ENCODE measurements around the gene ALDH3B1. TPM values are rescaled to one million over a fixed set of nuclear protein-coding genes. Genes with fewer than 3 reads are reported as not detected.

ALDH3B1 gene
- total RNA-seq, 4 donors from 2014 or later, result 3.0 to 6.6 (median 3.5) TPM

GRCh38 chr11:68067991-68068390 lies 57.9 kb downstream of the ALDH3B1 start:
- 95 to 96% methylated on average over 5 of the region's 5 CpGs for WGBS, 2 donors
- H3K27ac ChIP-seq, result no peak overlapping the region
- H3K27me3 ChIP-seq, result no peaks in the 10 kb centered on the region
- DNase-seq, result no peak
- TF ChIP-seq POLR2A (IDR thresholded peaks at IDR 0.05) (no peak), CTCF (IDR thresholded peaks at IDR 0.05) (no peak)
- no peak overlapping the region for H3K4me3 ChIP-seq (replicated peaks in 1 of 3)
- peaks cover 59 to 82% of the 10 kb centered on the region in 2 donors for H3K36me3 ChIP-seq
- intact Hi-C loops (cut with DNase I), result no loop called here
- H3K9me3 ChIP-seq, result no peaks in the 10 kb centered on the region
- H3K4me1 ChIP-seq, result no peaks in the 10 kb centered on the region

- intact Hi-C loops (cut with DNase I), result no loop called here
- peaks cover 34 to 49% of the 10 kb centered on the region in 2 donors for H3K36me3 ChIP-seq
- WGBS, 2 donors, result 73 to 94% methylated on average over 3 of the region's 3 CpGs
Measured at GRCh38 chr11:68071281-68072048, 61.3 kb downstream of the ALDH3B1 start.

GRCh38 chr11:68074584-68075352 lies 64.6 kb downstream of the ALDH3B1 start:
- H3K4me3 ChIP-seq (replicated peaks in 1 of 3), result no peak overlapping the region
- no peaks in the 10 kb centered on the region for H3K9me3 ChIP-seq
- no peak for DNase-seq
- WGBS, 2 donors, result 91 to 93% methylated on average over 10 of the region's 10 CpGs
- no peaks in the 10 kb centered on the region for H3K27me3 ChIP-seq
- H3K27ac ChIP-seq, result no peak overlapping the region
- intact Hi-C loops (cut with DNase I), result no loop called here
- H3K4me1 ChIP-seq, result peaks cover 17 to 23% of the 10 kb centered on the region in 2 donors
- peaks cover 11 to 21% of the 10 kb centered on the region in 2 donors for H3K36me3 ChIP-seq
- TF ChIP-seq POLR2A (IDR thresholded peaks at IDR 0.05), result no peak
- TF ChIP-seq CTCF (IDR thresholded peaks at IDR 0.05), result no peak

More at GRCh38 chr11:68071281-68072048, 61.3 kb downstream of the ALDH3B1 start:
- TF ChIP-seq CTCF (IDR thresholded peaks at IDR 0.05) (no peak), POLR2A (IDR thresholded peaks at IDR 0.05) (no peak)
- Histone ChIP-seq H3K4me1 (no peaks in the 10 kb centered on the region), H3K27ac (no peak overlapping the region), H3K4me3 (replicated peaks in 1 of 3) (no peak overlapping the region), H3K27me3 (no peaks in the 10 kb centered on the region), H3K9me3 (no peaks in the 10 kb centered on the region)
- no peak for DNase-seq

GRCh38 chr11:68076371-68077042 lies 66.4 kb downstream of the ALDH3B1 start:
- Histone ChIP-seq H3K36me3 (peaks cover 8 to 10% of the 10 kb centered on the region in 2 donors), H3K4me3 (replicated peaks in 1 of 3) (no peak overlapping the region), H3K9me3 (no peaks in the 10 kb centered on the region), H3K27me3 (no peaks in the 10 kb centered on the region), H3K27ac (peak overlapping the region in 1 of 3 donors; percentile 41), H3K4me1 (peaks cover 30 to 36% of the 10 kb centered on the region in 2 donors)
- intact Hi-C loops (cut with DNase I), result no loop called here
- WGBS, 2 donors, result 86 to 92% methylated on average over 11 of the region's 11 CpGs
- DNase-seq, result no peak
- no peak for TF ChIP-seq CTCF (IDR thresholded peaks at IDR 0.05)
- no peak for TF ChIP-seq POLR2A (IDR thresholded peaks at IDR 0.05)
